ENCODE results near the gene RIMS4.

- TF ChIP-seq POLR2AphosphoS5 (IDR thresholded peaks at IDR 0.05; ENCODE audit: low read length), result no peak
- TF ChIP-seq CHD2 (IDR thresholded peaks at IDR 0.05; ENCODE audit: borderline replicate concordance, low read depth, low read length), result no peak
- no peak for TF ChIP-seq YY1 (IDR thresholded peaks at IDR 0.05; ENCODE audit: low read depth, low read length)
- TF ChIP-seq CTCF (IDR thresholded peaks at IDR 0.05 in 2 of 3, conservative IDR thresholded peaks at IDR 0.05 in 1 of 3; ENCODE audit: control insufficient read depth in 2 of 3, extremely low read depth in 1 of 3, insufficient read depth in 1 of 3, low read depth in 3 of 3, low read length in 3 of 3), result no peak
- no peak for TF ChIP-seq SUZ12 (IDR thresholded peaks at IDR 0.05; ENCODE audit: unreplicated experiment)
- TF ChIP-seq HDAC2 (IDR thresholded peaks at IDR 0.05), result no peak
- no peak for TF ChIP-seq KDM1A (IDR thresholded peaks at IDR 0.05; ENCODE audit: borderline replicate concordance)
- no peak for TF ChIP-seq CBFB (IDR thresholded peaks at IDR 0.05; ENCODE audit: low read depth)
- no peak for TF ChIP-seq ZNF274 (IDR thresholded peaks at IDR 0.05; ENCODE audit: insufficient read depth, insufficient read length)
- no peak for TF ChIP-seq RAD21 (IDR thresholded peaks at IDR 0.05; ENCODE audit: insufficient read depth, low read depth, low read length)
Measured at GRCh38 chr20:44807684-44808056, 2.7 kb downstream of the RIMS4 start.
